Vagina (tissue), 2 donors: ENCODE measurements around the gene LRP3.

ENCODE experiments used
- CTCF ChIP-seq, 3 experiments: fragments of 450-650 bp in 2 of 3; fragments of 200-600 bp in 1 of 3; sonication (generic) in 1 of 3; IDR thresholded peaks; one replicate each; pipeline ENCODE4 v1.5.1; 2017 to 2019; ENCODE audit warnings: antibody characterized with exemption in 3 of 3, mild to moderate bottlenecking in 2 of 3, moderate library complexity in 2 of 3
- POLR2A ChIP-seq, 2 donors: fragments of 450-650 bp; IDR thresholded peaks; one replicate each; pipeline ENCODE4 v1.6.1; 2017; ENCODE audit warnings: antibody characterized with exemption in 2 of 2, mild to moderate bottlenecking in 2 of 2, moderate library complexity in 2 of 2
- POLR2AphosphoS5 ChIP-seq, 2 donors: sonication (generic); formaldehyde crosslinking; IDR thresholded peaks; one replicate each; pipeline ENCODE4 v1.9.0; 2017; ENCODE audit warnings: antibody characterized with exemption in 2 of 2, mild to moderate bottlenecking in 2 of 2, low read depth in 1 of 2; ENCODE audit not compliant: insufficient read depth in 1 of 2

GRCh38 chr19:33219261-33219815 is 25.2 kb downstream of the LRP3 start:
- TF ChIP-seq POLR2AphosphoS5 (IDR thresholded peaks at IDR 0.05; ENCODE audit: insufficient read depth in 1 of 2, low read depth in 1 of 2) (no peak), CTCF (IDR thresholded peaks at IDR 0.05) (no peak), POLR2A (IDR thresholded peaks at IDR 0.05) (no peak)
